Tibial nerve (tissue), 4 donors: ENCODE results near the gene PTGIR. TPM values are rescaled to one million over a fixed set of nuclear protein-coding genes. Genes with fewer than 3 reads are reported as not detected.

Experiments used
- DNase-seq, 2 donors: peaks; one replicate each; pipeline ENCODE4 v3.0.0-alpha.2; 2019; ENCODE audit warnings: low spot score in 2 of 2
- H3K27ac ChIP-seq, 4 donors: fragments of 200-600 bp; sonication (generic) in 3 of 4; one replicate each; pipeline ENCODE4 v1.5.1; 2017 to 2019; ENCODE audit warnings: mild to moderate bottlenecking in 1 of 4
- H3K27me3 ChIP-seq, 2 donors: fragments of 200-600 bp; sonication (generic) in 1 of 2; one replicate each; pipeline versions ENCODE4 v1.5.1 to v1.6.0; 2017 to 2019
- H3K36me3 ChIP-seq, 3 donors: fragments of 200-600 bp; sonication (generic); one replicate each; pipeline ENCODE4 v1.5.1; 2018 to 2019
- H3K4me1 ChIP-seq, 4 donors: fragments of 200-600 bp; sonication (generic) in 3 of 4; one replicate each; pipeline ENCODE4 v1.5.1; 2017 to 2019
- H3K4me3 ChIP-seq, 4 donors: fragments of 200-600 bp; sonication (generic) in 3 of 4; one replicate each; pipeline ENCODE4 v1.5.1; 2017 to 2019; ENCODE audit warnings: mild to moderate bottlenecking in 1 of 4, moderate library complexity in 1 of 4
- H3K9me3 ChIP-seq, 4 donors: fragments of 200-600 bp; sonication (generic) in 3 of 4; one replicate each; pipeline ENCODE4 v1.5.1; 2017 to 2019
- EP300 ChIP-seq, 2 donors: sonication (generic); formaldehyde crosslinking; IDR thresholded peaks; one replicate each; pipeline ENCODE4 v1.6.1; 2017; ENCODE audit warnings: antibody characterized with exemption in 2 of 2, mild to moderate bottlenecking in 1 of 2
- POLR2A ChIP-seq, 2 donors: fragments of 450-650 bp; IDR thresholded peaks; one replicate each; pipeline ENCODE4 v1.6.1; 2017; ENCODE audit warnings: antibody characterized with exemption in 2 of 2, mild to moderate bottlenecking in 2 of 2, moderate library complexity in 2 of 2
- WGBS, 2 donors: methylation state at CpG; one replicate each; pipeline ENCODE4 v1.1.5; 2018; 5-methylcytosine and 5-hydroxymethylcytosine counted together
- total RNA-seq, 4 donors: library from RNA; depleted of rRNA; stranded (reverse); fragments of >200 nt; gene quantifications; one replicate each; pipeline ENCODE4 v1.1.0, GENCODE V29; 2016
- TF ChIP-seq, protein P1 (sequence below), 5 experiments: fragments of 200-600 bp in 3 of 5; fragments of 450-650 bp in 2 of 5; sonication (generic) in 3 of 5; IDR thresholded peaks; one replicate each; pipeline ENCODE4 v1.5.1; 2016 to 2019; ENCODE audit warnings: antibody characterized with exemption in 5 of 5, mild to moderate bottlenecking in 3 of 5, moderate library complexity in 2 of 5

PTGIR gene
- total RNA-seq, 4 donors from 2014 or later: 3.1 to 43.2 (median 12.7) TPM

DNA sequence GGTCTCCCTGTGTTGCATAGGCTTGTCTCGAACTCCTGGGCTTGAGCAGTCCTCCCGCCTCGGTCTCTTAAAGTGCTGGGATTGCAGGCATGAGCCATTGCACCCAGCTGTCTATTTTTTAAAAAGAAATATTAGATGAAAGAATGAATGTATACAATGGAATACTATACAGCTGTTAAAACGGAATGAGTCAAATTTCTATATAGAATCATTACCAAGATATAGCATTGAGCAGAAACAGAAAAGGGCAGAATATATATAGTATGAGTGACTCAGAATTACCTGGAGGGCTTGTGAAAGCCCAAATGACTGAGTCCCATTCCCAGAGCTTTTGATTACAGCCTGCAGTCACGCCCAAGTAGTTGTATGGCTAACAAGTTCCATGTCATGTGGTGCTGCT, 31.7 kb upstream of the PTGIR start:
- H3K9me3 ChIP-seq: no peaks in the 10 kb centered on the region
- peaks cover 0 to 49% (median 25%) of the 10 kb centered on the region in 4 donors for H3K4me1 ChIP-seq
- H3K27ac ChIP-seq: no peak overlapping the region
- WGBS, 2 donors: 94 to 98% methylated on average over 5 of the region's 5 CpGs
- no peaks in the 10 kb centered on the region for H3K36me3 ChIP-seq
- no peaks in the 10 kb centered on the region for H3K27me3 ChIP-seq
- H3K4me3 ChIP-seq: no peak overlapping the region
- TF ChIP-seq, protein P1, sequence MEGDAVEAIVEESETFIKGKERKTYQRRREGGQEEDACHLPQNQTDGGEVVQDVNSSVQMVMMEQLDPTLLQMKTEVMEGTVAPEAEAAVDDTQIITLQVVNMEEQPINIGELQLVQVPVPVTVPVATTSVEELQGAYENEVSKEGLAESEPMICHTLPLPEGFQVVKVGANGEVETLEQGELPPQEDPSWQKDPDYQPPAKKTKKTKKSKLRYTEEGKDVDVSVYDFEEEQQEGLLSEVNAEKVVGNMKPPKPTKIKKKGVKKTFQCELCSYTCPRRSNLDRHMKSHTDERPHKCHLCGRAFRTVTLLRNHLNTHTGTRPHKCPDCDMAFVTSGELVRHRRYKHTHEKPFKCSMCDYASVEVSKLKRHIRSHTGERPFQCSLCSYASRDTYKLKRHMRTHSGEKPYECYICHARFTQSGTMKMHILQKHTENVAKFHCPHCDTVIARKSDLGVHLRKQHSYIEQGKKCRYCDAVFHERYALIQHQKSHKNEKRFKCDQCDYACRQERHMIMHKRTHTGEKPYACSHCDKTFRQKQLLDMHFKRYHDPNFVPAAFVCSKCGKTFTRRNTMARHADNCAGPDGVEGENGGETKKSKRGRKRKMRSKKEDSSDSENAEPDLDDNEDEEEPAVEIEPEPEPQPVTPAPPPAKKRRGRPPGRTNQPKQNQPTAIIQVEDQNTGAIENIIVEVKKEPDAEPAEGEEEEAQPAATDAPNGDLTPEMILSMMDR (IDR thresholded peaks at IDR 0.05): no peak
- TF ChIP-seq EP300 (IDR thresholded peaks at IDR 0.05) (no peak), POLR2A (IDR thresholded peaks at IDR 0.05) (no peak)
- DNase-seq: no peak

DNA sequence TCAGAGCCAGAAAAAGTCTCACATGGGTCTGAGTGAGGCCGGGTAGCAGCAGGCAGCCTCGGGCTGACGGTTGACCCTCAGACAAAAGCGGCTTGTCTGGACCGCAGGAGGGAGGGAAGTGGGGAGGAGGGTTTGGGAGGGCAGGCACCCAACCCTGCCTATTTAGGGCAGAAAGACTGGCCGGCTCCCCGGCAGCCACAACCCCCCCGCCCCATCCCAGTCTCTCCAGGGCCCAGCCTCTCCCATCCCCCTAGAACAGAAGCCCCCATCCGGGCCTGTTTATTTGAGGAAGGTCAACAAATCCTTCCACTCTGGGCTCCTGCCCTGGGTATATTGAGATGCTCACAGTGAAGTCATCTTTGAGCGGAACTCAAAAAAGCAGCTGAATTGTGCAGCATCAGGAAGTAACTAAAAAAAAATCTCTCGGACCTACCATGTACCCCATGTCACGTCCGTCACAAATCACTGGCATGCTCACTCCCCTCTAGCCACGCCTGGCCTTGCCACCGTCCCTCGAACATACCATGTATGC, 29.8 kb upstream of the PTGIR start:
- H3K36me3 ChIP-seq: no peaks in the 10 kb centered on the region
- H3K4me1 ChIP-seq: peaks cover 0 to 36% (median 15%) of the 10 kb centered on the region in 4 donors
- no peaks in the 10 kb centered on the region for H3K27me3 ChIP-seq
- H3K4me3 ChIP-seq: no peak overlapping the region
- no peak for DNase-seq
- peak overlapping the region; percentile 55 to 90 (median 78) for H3K27ac ChIP-seq
- no peaks in the 10 kb centered on the region for H3K9me3 ChIP-seq
- TF ChIP-seq EP300 (IDR thresholded peaks at IDR 0.05) (no peak), POLR2A (IDR thresholded peaks at IDR 0.05) (no peak)
- TF ChIP-seq, protein P1 (IDR thresholded peaks at IDR 0.05): no peak
- 20 to 22% methylated on average over 13 to 16 of the region's 16 CpGs for WGBS, 2 donors

DNA sequence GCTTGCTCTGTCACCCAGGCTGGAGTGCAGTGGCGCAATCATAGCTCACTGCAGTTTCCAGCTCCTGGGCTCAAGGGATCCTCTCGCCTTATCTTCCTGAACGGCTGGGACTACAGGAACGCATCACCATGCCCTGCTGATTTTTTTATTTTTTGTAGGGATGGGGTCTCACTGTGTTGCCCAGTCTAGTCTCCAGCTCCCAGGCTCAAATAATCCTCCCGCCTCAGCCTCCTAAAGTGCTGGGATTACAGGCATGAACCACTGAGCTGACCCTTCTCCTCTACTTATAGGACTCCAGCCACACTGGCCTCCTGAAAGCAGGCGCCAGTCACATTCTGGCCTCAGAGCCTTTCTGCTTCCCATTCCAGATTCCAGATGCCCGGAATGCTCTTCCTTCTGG, 25.6 kb upstream of the PTGIR start:
- H3K27me3 ChIP-seq: no peaks in the 10 kb centered on the region
- H3K27ac ChIP-seq: no peak overlapping the region
- H3K36me3 ChIP-seq: peaks cover 0 to 8% (median 0%) of the 10 kb centered on the region in 3 donors
- WGBS, 2 donors: 92 to 97% methylated on average over 7 of the region's 7 CpGs
- H3K4me1 ChIP-seq: peaks cover 0 to 23% (median 7%) of the 10 kb centered on the region in 4 donors
- DNase-seq: no peak
- TF ChIP-seq POLR2A (IDR thresholded peaks at IDR 0.05) (no peak), EP300 (IDR thresholded peaks at IDR 0.05) (no peak)
- TF ChIP-seq, protein P1 (IDR thresholded peaks at IDR 0.05): no peak
- H3K9me3 ChIP-seq: no peaks in the 10 kb centered on the region
- H3K4me3 ChIP-seq: no peak overlapping the region

DNA sequence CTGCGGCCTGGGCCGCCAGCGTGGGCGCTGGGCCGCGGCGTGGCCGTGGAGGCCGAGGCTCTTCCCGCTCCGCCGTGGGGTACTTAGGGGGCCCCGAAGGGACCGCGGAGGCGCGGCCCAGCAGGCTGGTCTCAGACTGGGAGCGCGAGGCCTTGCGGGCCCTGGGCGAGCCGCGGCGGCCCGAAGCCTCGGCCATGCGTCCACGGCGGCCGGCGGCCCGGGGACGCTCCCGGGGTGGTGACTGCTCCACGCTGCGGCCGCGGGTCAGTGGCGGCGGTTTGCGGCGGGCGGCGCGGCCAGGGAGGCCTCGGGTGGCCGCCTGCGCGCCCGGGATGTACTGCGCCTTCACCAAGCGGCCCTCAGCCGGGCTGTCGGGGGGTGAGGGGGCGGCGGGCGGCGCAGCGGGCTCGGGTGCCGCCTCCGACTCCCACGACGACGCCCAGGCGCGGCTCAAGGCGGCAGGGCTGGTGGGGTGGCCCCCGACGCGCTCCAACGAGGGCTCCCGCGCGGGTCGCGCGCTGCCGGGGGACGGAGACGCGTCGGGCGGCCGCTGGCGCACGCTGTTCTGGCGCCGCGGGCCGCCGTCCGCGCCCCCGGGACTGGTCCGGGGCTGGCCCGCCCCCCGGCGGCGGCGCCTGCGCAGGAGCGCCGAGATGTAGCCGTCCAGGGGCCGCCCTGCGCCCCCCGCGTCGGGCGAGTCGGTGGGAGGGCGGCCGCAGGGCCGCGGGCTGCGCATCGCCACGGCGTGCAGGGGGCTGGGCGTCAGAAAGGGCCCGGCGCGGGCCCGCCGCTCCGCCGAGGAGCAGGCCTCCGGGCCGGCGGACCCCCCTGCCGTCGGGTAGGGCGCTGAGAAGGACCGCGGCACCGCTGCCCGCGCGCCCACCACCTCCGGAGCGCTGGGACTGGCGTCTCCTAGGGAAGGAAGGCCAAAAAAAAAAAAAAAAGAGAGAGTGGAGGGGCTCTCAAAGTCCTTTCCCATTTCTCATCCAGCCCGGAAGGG, 24.4 kb upstream of the PTGIR start:
- WGBS, 2 donors: 59 to 60% methylated on average over 40 to 92 of the region's 144 CpGs
- H3K27me3 ChIP-seq: no peaks in the 10 kb centered on the region
- peaks cover 0 to 8% (median 0%) of the 10 kb centered on the region in 3 donors for H3K36me3 ChIP-seq
- no peak for TF ChIP-seq POLR2A (IDR thresholded peaks at IDR 0.05)
- TF ChIP-seq EP300 (IDR thresholded peaks at IDR 0.05): no peak
- TF ChIP-seq, protein P1 (IDR thresholded peaks at IDR 0.05): no peak
- DNase-seq: no peak
- H3K4me3 ChIP-seq: no peak overlapping the region
- H3K9me3 ChIP-seq: no peaks in the 10 kb centered on the region
- peaks cover 0 to 23% (median 2%) of the 10 kb centered on the region in 4 donors for H3K4me1 ChIP-seq
- no peak overlapping the region for H3K27ac ChIP-seq
